Right atrium auricular region (tissue), 2 donors: ENCODE data around the gene PSMB5. TPM values are rescaled to one million over a fixed set of nuclear protein-coding genes. Genes with fewer than 3 reads are reported as not detected.

Source experiments
- DNase-seq: peaks from one replicate; pipeline ENCODE4 v3.0.0-alpha.2; 2019; ENCODE audit warnings: low spot score
- H3K27ac ChIP-seq, 2 donors: fragments of 200-600 bp; sonication (generic); 1 replicate in 1 of 2; 2 replicates in 1 of 2; pipeline ENCODE4 v1.5.1; 2016 to 2019
- H3K27me3 ChIP-seq, 2 donors: fragments of 200-600 bp; sonication (generic); one replicate each; pipeline versions ENCODE4 v1.5.1 to v1.6.0; 2017 to 2019
- H3K36me3 ChIP-seq: fragments of 200-600 bp; sonication (generic); one replicate; pipeline ENCODE4 v1.5.1; 2016
- H3K4me1 ChIP-seq, 2 donors: fragments of 200-600 bp; sonication (generic); one replicate each; pipeline versions ENCODE4 v1.5.1 to v1.6.0; 2017 to 2019
- H3K4me3 ChIP-seq, 2 donors: fragments of 200-600 bp; sonication (generic); 1 replicate in 1 of 2; 2 replicates in 1 of 2; pipeline ENCODE4 v1.5.1; 2017 to 2019; ENCODE audit warnings: mild to moderate bottlenecking in 1 of 2, moderate library complexity in 1 of 2
- H3K9me3 ChIP-seq, 2 donors: fragments of 200-600 bp; sonication (generic); one replicate each; pipeline ENCODE4 v1.5.1; 2019
- total RNA-seq, 2 donors: library from RNA; depleted of rRNA; stranded (reverse); fragments of >200 nt; gene quantifications; one replicate each; pipeline ENCODE4 v1.1.0, GENCODE V29; 2016
- TF ChIP-seq, protein P1 (sequence below), 2 donors: fragments of 200-600 bp; sonication (generic); IDR thresholded peaks; one replicate each; pipeline ENCODE4 v1.5.1; 2019; ENCODE audit warnings: antibody characterized with exemption in 2 of 2

PSMB5 gene
- total RNA-seq, 2 donors from 2014 or later = 105 to 122 TPM

DNA sequence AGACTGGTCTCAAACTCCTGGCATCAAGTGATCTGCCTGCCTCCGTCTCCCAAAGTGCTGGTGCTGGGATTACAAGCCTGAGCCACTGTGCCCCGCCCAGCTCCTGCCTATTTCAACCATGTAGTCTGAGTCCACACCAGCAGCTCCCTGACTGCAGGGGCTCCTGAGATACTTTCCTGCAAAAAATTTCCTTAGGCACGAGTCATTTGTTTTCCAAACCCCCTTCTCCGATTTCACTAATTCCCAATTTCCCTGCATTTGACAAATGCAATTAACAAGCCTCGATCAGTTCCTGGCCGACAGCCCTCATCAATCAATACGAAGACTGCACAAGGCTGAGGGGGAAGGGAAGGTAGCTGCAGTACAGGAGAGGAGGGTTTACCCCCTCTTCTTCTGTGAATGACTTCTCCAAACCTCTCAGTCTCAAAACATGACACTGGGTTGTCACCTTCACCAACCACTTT, 10.1 kb downstream of the PSMB5 start:
- TF ChIP-seq, protein P1, sequence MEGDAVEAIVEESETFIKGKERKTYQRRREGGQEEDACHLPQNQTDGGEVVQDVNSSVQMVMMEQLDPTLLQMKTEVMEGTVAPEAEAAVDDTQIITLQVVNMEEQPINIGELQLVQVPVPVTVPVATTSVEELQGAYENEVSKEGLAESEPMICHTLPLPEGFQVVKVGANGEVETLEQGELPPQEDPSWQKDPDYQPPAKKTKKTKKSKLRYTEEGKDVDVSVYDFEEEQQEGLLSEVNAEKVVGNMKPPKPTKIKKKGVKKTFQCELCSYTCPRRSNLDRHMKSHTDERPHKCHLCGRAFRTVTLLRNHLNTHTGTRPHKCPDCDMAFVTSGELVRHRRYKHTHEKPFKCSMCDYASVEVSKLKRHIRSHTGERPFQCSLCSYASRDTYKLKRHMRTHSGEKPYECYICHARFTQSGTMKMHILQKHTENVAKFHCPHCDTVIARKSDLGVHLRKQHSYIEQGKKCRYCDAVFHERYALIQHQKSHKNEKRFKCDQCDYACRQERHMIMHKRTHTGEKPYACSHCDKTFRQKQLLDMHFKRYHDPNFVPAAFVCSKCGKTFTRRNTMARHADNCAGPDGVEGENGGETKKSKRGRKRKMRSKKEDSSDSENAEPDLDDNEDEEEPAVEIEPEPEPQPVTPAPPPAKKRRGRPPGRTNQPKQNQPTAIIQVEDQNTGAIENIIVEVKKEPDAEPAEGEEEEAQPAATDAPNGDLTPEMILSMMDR (IDR thresholded peaks at IDR 0.05) = no peak

DNA sequence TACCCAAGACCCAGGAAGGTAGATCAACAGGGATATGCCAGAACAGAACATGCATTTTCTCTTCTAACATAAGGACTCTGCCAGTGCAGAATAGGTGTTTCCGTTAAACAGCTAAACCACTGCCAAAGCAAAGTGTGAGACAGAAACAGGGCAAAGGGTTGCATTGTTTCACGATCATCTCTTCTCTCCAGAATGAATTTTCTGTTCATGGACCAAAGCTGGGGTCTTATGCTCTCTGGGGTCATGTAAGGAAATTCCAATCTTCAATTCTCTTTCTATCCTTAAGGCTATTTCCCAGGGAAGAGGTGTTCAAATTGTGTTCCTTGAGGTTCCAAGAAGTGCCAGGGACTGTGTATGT, 10.9 kb downstream of the PSMB5 start:
- H3K27me3 ChIP-seq = no peaks in the 10 kb centered on the region
- no peak for DNase-seq
- no peak overlapping the region for H3K27ac ChIP-seq
- peaks cover 13% of the 10 kb centered on the region for H3K36me3 ChIP-seq
- H3K4me3 ChIP-seq = no peak overlapping the region
- TF ChIP-seq, protein P1 (IDR thresholded peaks at IDR 0.05) = no peak
- no peaks in the 10 kb centered on the region for H3K9me3 ChIP-seq
- H3K4me1 ChIP-seq = no peaks in the 10 kb centered on the region

More for the DNA sequence above, 10.1 kb downstream of the PSMB5 start:
- Histone ChIP-seq H3K36me3 (peaks cover 13% of the 10 kb centered on the region), H3K27ac (no peak overlapping the region), H3K27me3 (no peaks in the 10 kb centered on the region), H3K9me3 (no peaks in the 10 kb centered on the region), H3K4me3 (no peak overlapping the region), H3K4me1 (no peaks in the 10 kb centered on the region)
- no peak for DNase-seq

DNA sequence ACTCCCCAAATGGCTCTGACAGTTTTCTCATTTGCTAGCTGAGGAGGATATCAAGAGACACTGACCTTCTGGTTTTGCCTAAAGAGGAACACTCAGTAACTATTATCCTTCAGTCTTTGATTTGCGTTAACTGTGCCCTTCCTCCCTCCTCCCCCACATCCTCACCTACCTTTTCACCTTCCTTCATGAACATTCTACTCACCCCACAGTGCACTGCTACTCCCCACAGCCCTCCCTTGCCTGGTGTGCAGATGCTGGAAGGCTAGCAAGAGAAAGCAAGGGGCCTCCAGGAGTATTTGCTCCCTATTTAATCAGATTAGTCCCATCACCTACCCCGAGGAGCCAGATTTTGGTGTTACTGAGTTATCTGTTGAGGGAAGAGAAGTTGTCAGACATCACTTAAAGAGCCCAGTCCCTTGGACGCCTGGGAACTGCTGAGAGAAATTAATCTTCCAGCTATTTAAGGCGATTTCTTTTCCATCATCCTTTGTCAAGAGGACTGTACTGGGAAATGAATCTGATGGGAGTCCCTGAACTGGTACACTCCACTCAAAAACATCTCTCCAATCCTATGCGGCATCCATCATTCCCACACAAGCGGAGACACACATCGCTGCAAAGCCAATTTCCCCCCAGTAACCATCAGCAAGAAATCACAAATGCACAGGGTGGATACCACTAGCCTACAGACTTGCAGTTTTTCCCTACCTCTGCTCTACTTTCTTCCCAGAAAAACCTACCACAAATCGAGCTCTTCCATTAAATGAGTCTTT, 11.5 kb downstream of the PSMB5 start:
- DNase-seq = no peak
- Histone ChIP-seq H3K27me3 (no peaks in the 10 kb centered on the region), H3K27ac (no peak overlapping the region), H3K36me3 (peaks cover 13% of the 10 kb centered on the region), H3K4me1 (no peaks in the 10 kb centered on the region), H3K4me3 (no peak overlapping the region), H3K9me3 (no peaks in the 10 kb centered on the region)
- TF ChIP-seq, protein P1 (IDR thresholded peaks at IDR 0.05) = no peak

DNA sequence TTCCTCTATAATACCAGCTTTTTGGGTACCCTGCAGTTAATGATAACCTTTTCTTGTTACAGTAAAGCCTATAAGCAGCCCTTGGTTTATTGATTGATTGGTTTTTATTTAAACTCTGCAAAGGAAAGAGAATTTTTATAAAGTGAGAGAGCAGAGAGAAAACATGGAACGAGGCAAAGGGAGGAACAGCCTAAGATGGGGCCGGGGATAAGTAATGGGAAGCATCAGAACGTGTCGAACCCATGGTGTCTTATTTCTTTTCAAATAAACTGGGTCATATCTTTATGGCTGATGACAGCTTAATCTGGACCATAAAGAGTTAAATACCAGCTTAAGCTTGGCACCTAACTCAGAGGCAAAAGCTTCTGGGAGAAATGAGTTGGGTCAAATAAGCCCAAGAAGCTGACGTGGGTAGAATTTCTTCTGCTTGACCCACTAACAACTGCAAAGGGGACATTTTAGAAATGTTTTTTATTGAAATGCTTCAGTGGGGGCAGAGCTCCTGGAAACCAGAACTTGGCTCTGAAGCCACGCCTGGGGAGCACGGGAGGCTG, 12.7 kb downstream of the PSMB5 start:
- peaks cover 13% of the 10 kb centered on the region for H3K36me3 ChIP-seq
- H3K9me3 ChIP-seq = no peaks in the 10 kb centered on the region

DNA sequence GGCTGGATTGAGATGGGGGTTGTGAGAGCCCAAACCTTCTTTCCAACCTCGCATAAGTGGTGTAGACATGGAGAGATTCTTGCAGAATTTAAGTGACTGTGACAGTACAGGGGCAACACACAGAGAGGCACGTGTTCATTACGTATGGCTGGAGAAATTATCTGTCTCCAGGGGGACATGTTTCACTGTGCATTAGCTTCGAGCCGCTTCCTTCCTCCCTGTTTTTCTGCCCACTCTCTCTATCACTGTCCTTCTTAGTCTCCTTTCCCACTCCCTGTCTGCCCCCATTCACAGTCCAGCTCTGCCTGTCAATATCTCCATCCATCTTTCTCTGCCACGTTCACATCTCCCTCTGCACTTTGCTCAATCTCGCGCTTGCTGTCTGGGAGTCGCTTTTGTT, 13.3 kb downstream of the PSMB5 start:
- Histone ChIP-seq H3K4me3 (no peak overlapping the region), H3K4me1 (no peaks in the 10 kb centered on the region), H3K36me3 (peaks cover 13% of the 10 kb centered on the region), H3K27me3 (no peaks in the 10 kb centered on the region), H3K9me3 (no peaks in the 10 kb centered on the region), H3K27ac (no peak overlapping the region)
- TF ChIP-seq, protein P1 (IDR thresholded peaks at IDR 0.05) = no peak
- DNase-seq = no peak

More for the DNA sequence above, 12.7 kb downstream of the PSMB5 start:
- Histone ChIP-seq H3K27me3 (no peaks in the 10 kb centered on the region), H3K27ac (no peak overlapping the region), H3K4me3 (no peak overlapping the region), H3K4me1 (no peaks in the 10 kb centered on the region)
- TF ChIP-seq, protein P1 (IDR thresholded peaks at IDR 0.05) = no peak
- no peak for DNase-seq
